Upper lobe of right lung (tissue), 1 donor: ENCODE data around the gene CYSLTR2. TPM values are rescaled to one million over a fixed set of nuclear protein-coding genes. Genes with fewer than 3 reads are reported as not detected.

Source experiments
- ATAC-seq: fragments of 200-7000 bp; cut with Tn5 transposase; one replicate; pipeline ENCODE4 v1.9.1; 2020; ENCODE audit warnings: mild to moderate bottlenecking, moderate library complexity
- DNase-seq: peaks from one replicate; pipeline ENCODE4 v3.0.0-alpha.2; 2020
- H3K27ac ChIP-seq: fragments of 200-600 bp; one replicate; pipeline ENCODE4 v1.8.0; 2022
- H3K27me3 ChIP-seq: fragments of 200-600 bp; one replicate; pipeline ENCODE4 v1.8.0; 2022; ENCODE audit warnings: mild to moderate bottlenecking
- H3K36me3 ChIP-seq: fragments of 200-600 bp; one replicate; pipeline ENCODE4 v1.8.0; 2022
- H3K4me1 ChIP-seq: fragments of 200-600 bp; one replicate; pipeline ENCODE4 v1.8.0; 2022
- H3K4me3 ChIP-seq: fragments of 200-600 bp; one replicate; pipeline ENCODE4 v1.8.0; 2022; ENCODE audit warnings: mild to moderate bottlenecking
- H3K9me3 ChIP-seq: fragments of 200-600 bp; one replicate; pipeline ENCODE4 v1.8.0; 2022
- intact Hi-C: fragments of 100-400 bp; cut with DNase I; formaldehyde crosslinking; loops from one replicate; pipeline ENCODE4 v1.11.0; 2022
- total RNA-seq: library from RNA; stranded (reverse); fragmentation: NEBNext Ultra II Directional; extraction: Animal tissue kit (Norgen Biotek cat#: 25700); gene quantifications from one replicate; pipeline ENCODE4 v1.2.1, GENCODE V29; 2021
- TF ChIP-seq, protein P1 (sequence below): fragments of 200-600 bp; IDR thresholded peaks from one replicate; pipeline ENCODE4 v1.8.0; 2022; ENCODE audit warnings: antibody characterized with exemption
- donor health status: DM: no; HTN: yes; CAD: no; lungs with severe emphysema.

Gene CYSLTR2
- total RNA-seq, 1 donor from 2014 or later, result 0.67 TPM

GRCh38 chr13:48725271-48725670 lies 71.5 kb downstream of the CYSLTR2 start:
- Histone ChIP-seq H3K27me3 (no peaks in the 10 kb centered on the region), H3K9me3 (no peaks in the 10 kb centered on the region), H3K4me1 (peaks cover 8% of the 10 kb centered on the region), H3K27ac (no peak overlapping the region), H3K4me3 (no peak overlapping the region), H3K36me3 (no peaks in the 10 kb centered on the region)
- no peak for DNase-seq
- intact Hi-C loops, result no loop called here
- TF ChIP-seq, protein P1, sequence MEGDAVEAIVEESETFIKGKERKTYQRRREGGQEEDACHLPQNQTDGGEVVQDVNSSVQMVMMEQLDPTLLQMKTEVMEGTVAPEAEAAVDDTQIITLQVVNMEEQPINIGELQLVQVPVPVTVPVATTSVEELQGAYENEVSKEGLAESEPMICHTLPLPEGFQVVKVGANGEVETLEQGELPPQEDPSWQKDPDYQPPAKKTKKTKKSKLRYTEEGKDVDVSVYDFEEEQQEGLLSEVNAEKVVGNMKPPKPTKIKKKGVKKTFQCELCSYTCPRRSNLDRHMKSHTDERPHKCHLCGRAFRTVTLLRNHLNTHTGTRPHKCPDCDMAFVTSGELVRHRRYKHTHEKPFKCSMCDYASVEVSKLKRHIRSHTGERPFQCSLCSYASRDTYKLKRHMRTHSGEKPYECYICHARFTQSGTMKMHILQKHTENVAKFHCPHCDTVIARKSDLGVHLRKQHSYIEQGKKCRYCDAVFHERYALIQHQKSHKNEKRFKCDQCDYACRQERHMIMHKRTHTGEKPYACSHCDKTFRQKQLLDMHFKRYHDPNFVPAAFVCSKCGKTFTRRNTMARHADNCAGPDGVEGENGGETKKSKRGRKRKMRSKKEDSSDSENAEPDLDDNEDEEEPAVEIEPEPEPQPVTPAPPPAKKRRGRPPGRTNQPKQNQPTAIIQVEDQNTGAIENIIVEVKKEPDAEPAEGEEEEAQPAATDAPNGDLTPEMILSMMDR, result no peak
- ATAC-seq, result no peak

DNA sequence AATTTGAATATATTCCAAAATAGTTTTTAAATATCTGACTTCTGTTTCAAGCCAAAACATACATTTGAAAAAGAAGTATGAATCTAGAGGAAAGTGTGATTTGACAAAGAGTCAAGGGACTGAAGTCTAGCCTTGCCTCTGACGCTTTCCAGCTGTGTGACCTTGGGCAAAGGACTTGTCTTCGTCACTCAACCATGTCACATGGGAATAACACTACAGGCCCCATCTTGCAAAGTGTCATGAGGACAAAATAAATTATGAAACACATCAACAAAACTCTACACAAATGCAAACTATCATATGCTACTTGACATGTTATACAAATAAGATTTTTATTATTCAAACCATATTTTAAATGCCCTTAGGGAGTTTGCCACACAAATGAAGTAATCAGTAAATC lies 73.0 kb downstream of the CYSLTR2 start:
- no peak for DNase-seq
- Histone ChIP-seq H3K4me3 (no peak overlapping the region), H3K36me3 (no peaks in the 10 kb centered on the region), H3K4me1 (peaks cover 8% of the 10 kb centered on the region), H3K27me3 (no peaks in the 10 kb centered on the region), H3K9me3 (no peaks in the 10 kb centered on the region), H3K27ac (no peak overlapping the region)
- TF ChIP-seq, protein P1, result no peak
- intact Hi-C loops, result no loop called here
- ATAC-seq, result peak; percentile 25

DNA sequence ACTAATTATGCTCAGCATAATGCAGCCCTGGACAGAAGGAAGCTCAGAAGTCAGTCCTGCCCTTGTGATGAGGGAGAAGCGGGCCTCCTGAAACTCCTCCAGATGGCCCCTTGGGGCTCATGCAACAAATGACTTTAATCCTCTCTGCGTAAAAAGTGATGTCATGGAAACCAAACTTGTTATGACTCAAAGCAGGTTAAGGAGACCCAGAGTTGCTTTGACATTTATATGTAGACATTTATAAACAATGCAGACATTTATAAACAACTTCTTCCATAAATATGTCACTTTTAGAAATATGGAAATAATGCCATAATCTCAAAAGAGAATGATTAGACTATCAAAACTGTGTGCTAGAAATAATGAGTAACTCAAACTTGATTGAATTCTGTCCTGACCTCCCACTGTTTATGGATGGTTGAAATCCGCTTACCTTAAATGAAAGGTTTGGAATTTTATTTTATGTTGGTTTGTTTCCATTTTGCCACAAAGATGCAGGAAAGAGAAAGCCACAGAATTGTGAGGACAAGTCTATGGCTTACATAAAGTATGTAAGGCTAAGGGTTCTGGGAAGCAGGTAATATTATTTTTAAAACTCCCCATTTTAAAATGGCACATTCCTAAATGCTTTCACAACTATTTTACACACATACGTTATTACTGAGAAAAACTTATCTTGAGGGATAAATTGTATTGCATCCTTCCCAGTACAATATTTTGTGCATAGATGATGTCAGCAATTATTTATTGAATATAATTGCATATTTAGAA lies 73.7 kb downstream of the CYSLTR2 start:
- ATAC-seq, result no peak
- no peaks in the 10 kb centered on the region for H3K27me3 ChIP-seq
- TF ChIP-seq, protein P1, result no peak
- H3K9me3 ChIP-seq, result no peaks in the 10 kb centered on the region
- DNase-seq, result no peak
- H3K4me1 ChIP-seq, result peaks cover 8% of the 10 kb centered on the region
- intact Hi-C loops, result no loop called here
- H3K27ac ChIP-seq, result no peak overlapping the region
- no peaks in the 10 kb centered on the region for H3K36me3 ChIP-seq
- no peak overlapping the region for H3K4me3 ChIP-seq

DNA sequence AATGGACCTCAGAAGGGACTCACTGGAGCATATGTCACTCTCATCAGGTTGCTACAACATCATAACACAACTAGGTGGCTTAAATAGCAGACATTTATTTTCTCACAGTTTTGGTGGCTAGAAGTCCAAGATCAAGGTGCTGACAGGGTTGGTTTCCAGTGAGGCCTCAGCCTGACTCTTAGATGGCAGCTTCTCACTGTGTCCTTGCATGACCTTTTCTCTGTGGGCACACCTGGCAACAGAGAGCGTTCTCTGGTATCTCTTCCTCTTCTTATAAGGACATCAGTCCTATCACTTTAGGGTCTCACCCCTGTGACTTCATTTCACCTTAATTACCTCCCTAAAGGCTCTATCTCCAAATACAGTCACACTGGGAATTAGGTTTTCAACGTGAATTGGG lies 74.5 kb downstream of the CYSLTR2 start:
- peaks cover 8% of the 10 kb centered on the region for H3K4me1 ChIP-seq
- ATAC-seq (no peak), DNase-seq (no peak)
- no peaks in the 10 kb centered on the region for H3K36me3 ChIP-seq
- H3K27me3 ChIP-seq, result no peaks in the 10 kb centered on the region
- intact Hi-C loops, result no loop called here
- no peak overlapping the region for H3K4me3 ChIP-seq
- TF ChIP-seq, protein P1, result no peak
- no peaks in the 10 kb centered on the region for H3K9me3 ChIP-seq
- no peak overlapping the region for H3K27ac ChIP-seq

DNA sequence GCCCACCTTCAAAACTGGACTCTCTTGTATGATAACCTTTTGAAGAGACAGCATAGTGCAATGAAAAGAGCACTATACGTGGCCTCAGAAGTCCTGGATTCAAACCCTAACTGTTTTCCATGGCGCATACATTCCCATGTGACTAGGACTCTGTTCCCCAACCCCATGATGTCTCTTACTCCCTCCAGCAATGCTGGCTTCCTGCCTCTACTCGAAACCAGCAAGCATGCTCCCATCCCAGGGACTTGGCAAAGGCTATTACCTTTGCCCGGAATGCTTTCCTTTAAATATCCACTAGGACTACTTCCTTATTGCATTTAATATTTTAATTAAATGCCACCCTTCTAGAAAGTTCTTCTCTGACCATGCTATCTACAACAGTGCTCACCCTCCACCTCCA lies 75.1 kb downstream of the CYSLTR2 start:
- ATAC-seq (no peak), DNase-seq (no peak)
- Histone ChIP-seq H3K9me3 (no peaks in the 10 kb centered on the region), H3K4me3 (no peak overlapping the region), H3K27ac (no peak overlapping the region), H3K27me3 (no peaks in the 10 kb centered on the region), H3K36me3 (no peaks in the 10 kb centered on the region), H3K4me1 (peaks cover 8% of the 10 kb centered on the region)
- TF ChIP-seq, protein P1, result no peak
- intact Hi-C loops, result no loop called here
